ENCODE data around the gene RRP1B. TPM values are rescaled to one million over a fixed set of nuclear protein-coding genes. Genes with fewer than 3 reads are reported as not detected.
"Not testable (repeated sequence)": the region's sequence is repeated elsewhere in the genome, so short reads cannot be mapped to it uniquely, and the experiment has no call there.

The RRP1B gene
- total and polyA plus RNA-seq, 8 donors = 16.0 to 33.3 (median 28.2) TPM

- Histone ChIP-seq H3K9me3 (peaks cover 0 to 3% of the 10 kb centered on the region in 2 donors), H3K4me3 (no peak overlapping the region), H3K4me1 (peaks cover 4 to 10% of the 10 kb centered on the region in 2 donors), H3K27me3 (no peaks in the 10 kb centered on the region), H3K27ac (no peak overlapping the region), H3K36me3 (no peaks in the 10 kb centered on the region)
- ATAC-seq = no peak
- no peak for DNase-seq
- intact Hi-C loops (cut with DNase I) = no loop called here
- no peak for TF ChIP-seq CTCF (IDR thresholded peaks at IDR 0.05)
These were observed 49.5 kb downstream of the RRP1B start for GRCh38 chr21:43708745-43709381.

- H3K27ac ChIP-seq = peak overlapping the region; percentile 70 to 74
- no peak overlapping the region for H3K4me3 ChIP-seq
- H3K36me3 ChIP-seq = no peaks in the 10 kb centered on the region
- intact Hi-C loops (cut with DNase I) = loop anchor here in 1 of 2 donors (10.0 kb wide), 1 partner anchor 62 kb away; the partner anchor contains the start of gene CSTB
- peak in 2 of 4 donors; percentile 72 to 86 for DNase-seq
- peaks cover 4 to 12% of the 10 kb centered on the region in 2 donors for H3K4me1 ChIP-seq
- H3K9me3 ChIP-seq = peaks cover 0 to 3% of the 10 kb centered on the region in 2 donors
- H3K27me3 ChIP-seq = no peaks in the 10 kb centered on the region
- TF ChIP-seq CTCF (IDR thresholded peaks at IDR 0.05) = no peak
- peak; percentile 90 for ATAC-seq
These were observed 53.0 kb downstream of the RRP1B start for GRCh38 chr21:43712268-43712942.

- H3K4me3 ChIP-seq, H3K9me3 ChIP-seq, H3K27me3 ChIP-seq, DNase-seq, H3K36me3 ChIP-seq, ATAC-seq: not testable (repeated sequence)
- H3K4me1 ChIP-seq = peaks cover 4 to 16% of the 10 kb centered on the region in 2 donors
- H3K27ac ChIP-seq = peak overlapping the region; percentile 70 to 74
- intact Hi-C loops (cut with DNase I) = loop anchor here in 1 of 2 donors (10.0 kb wide), 1 partner anchor 62 kb away; the partner anchor contains the start of gene CSTB
These were observed 53.8 kb downstream of the RRP1B start for GRCh38 chr21:43713123-43713522.

- Histone ChIP-seq H3K4me3 (no peak overlapping the region), H3K27ac (no peak overlapping the region), H3K36me3 (no peaks in the 10 kb centered on the region), H3K4me1 (peaks cover 17 to 31% of the 10 kb centered on the region in 2 donors), H3K9me3 (no peaks in the 10 kb centered on the region), H3K27me3 (no peaks in the 10 kb centered on the region)
- ATAC-seq (no peak), DNase-seq (no peak)
- intact Hi-C loops (cut with DNase I) = loop anchor here in 1 of 2 donors (10.0 kb wide), 1 partner anchor 58 kb away; the partner anchor contains the start of gene CSTB
- TF ChIP-seq CTCF (IDR thresholded peaks at IDR 0.05) = no peak
These were observed 57.2 kb downstream of the RRP1B start for GRCh38 chr21:43716376-43717165.

GRCh38 chr21:43717166-43717853 lies 58.0 kb downstream of the RRP1B start:
- peaks cover 23 to 34% of the 10 kb centered on the region in 2 donors for H3K4me1 ChIP-seq
- DNase-seq (peak in 1 of 4 donors; percentile 20), ATAC-seq (no peak)
- H3K27ac ChIP-seq = no peak overlapping the region
- H3K27me3 ChIP-seq = no peaks in the 10 kb centered on the region
- no peaks in the 10 kb centered on the region for H3K36me3 ChIP-seq
- no peak for TF ChIP-seq CTCF (IDR thresholded peaks at IDR 0.05)
- H3K4me3 ChIP-seq = no peak overlapping the region
- H3K9me3 ChIP-seq = no peaks in the 10 kb centered on the region
- intact Hi-C loops (cut with DNase I) = loop anchor here in 1 of 2 donors (10.0 kb wide), 1 partner anchor 57 kb away; the partner anchor contains the start of gene CSTB

Measured in left lung (tissue), 10 donors.